Ishikawa (cell line): Measurements from ENCODE around the gene RELT.
A peak's percentile ranks its signal among the peaks of the same experiment; 100 is the strongest.

ENCODE experiments used
- CEBPB ChIP-seq: IDR thresholded peaks from 2 replicates; pipeline ENCODE4 v1.6.1; 2012
- EGR1 ChIP-seq: IDR thresholded peaks from 2 replicates; pipeline ENCODE4 v1.6.1; 2012
- EP300 ChIP-seq: IDR thresholded peaks from 2 replicates; pipeline ENCODE4 v1.6.1; 2012; ENCODE audit warnings: borderline replicate concordance
- FOXM1 ChIP-seq: IDR thresholded peaks from 2 replicates; pipeline ENCODE4 v1.6.1; 2012; ENCODE audit warnings: low read depth, borderline replicate concordance
- NFIC ChIP-seq: IDR thresholded peaks from 2 replicates; pipeline ENCODE4 v1.6.1; 2012
- RAD21 ChIP-seq: IDR thresholded peaks from 2 replicates; pipeline ENCODE4 v1.6.1; 2012; ENCODE audit warnings: low read depth
- TAF1 ChIP-seq: IDR thresholded peaks from 2 replicates; pipeline ENCODE4 v1.6.1; 2012; ENCODE audit warnings: low read depth, mild to moderate bottlenecking
- TCF12 ChIP-seq: IDR thresholded peaks from 2 replicates; pipeline ENCODE4 v1.6.1; 2012; ENCODE audit warnings: low read depth
- YY1 ChIP-seq: IDR thresholded peaks from 2 replicates; pipeline ENCODE4 v1.6.1; 2012; ENCODE audit warnings: low read depth
- ZBTB7A ChIP-seq: IDR thresholded peaks from 2 replicates; pipeline ENCODE4 v1.6.1; 2012; ENCODE audit warnings: low read depth
- TF ChIP-seq, protein P1 (sequence below): IDR thresholded peaks from 2 replicates; pipeline ENCODE4 v1.6.1; 2012
- TF ChIP-seq, protein P2 (sequence below): IDR thresholded peaks from 2 replicates; pipeline ENCODE4 v1.6.1; 2012; ENCODE audit warnings: low read depth, mild to moderate bottlenecking
- TF ChIP-seq, protein P3 (sequence below): IDR thresholded peaks from 2 replicates; pipeline ENCODE4 v1.6.1; 2012

DNA sequence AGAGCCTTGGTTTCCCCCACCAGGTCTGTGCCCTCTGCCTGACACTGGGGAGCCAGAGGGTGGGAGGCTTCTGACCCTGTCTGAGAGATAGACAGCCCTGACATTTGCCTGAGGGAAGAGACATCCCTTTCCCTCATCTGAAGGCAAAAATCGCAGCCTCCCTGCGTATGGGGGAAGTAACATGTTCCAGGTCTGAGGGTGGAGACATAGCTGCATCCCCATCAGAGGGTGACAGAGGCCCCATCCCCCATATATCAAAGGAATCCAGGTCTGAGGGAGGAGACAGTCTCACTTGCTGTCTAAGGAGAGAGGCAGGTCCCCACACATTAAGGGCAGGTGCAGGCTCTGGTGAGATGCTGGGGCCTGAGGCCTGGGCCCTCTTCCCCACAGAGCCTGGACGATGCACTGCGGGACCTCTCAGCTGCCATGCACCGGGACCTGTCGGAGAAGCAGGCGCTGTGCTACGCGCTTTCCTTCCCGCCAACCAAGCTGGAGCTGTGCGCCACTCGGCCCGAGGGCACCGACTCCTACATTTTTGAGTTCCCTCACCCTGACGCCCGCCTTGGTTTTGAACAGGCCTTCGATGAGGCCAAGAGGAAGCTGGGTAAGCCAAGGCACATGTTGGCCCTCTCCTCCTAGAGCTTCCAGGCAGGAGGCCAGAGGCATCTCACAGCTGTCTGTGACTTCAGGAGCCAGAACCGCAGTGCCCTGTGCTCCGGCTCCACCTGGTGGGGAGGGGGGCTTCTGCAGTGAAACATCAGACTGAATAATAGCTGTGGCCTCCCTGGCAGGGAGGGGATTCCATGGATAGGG is 16.1 kb upstream of the RELT start:
- TF ChIP-seq, protein P1, sequence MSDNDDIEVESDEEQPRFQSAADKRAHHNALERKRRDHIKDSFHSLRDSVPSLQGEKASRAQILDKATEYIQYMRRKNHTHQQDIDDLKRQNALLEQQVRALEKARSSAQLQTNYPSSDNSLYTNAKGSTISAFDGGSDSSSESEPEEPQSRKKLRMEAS, result no peak
- TF ChIP-seq TCF12 (no peak), TAF1 (no peak), NFIC (no peak), CEBPB (no peak), YY1 (no peak), EP300 (no peak), RAD21 (peak; percentile 59), ZBTB7A (no peak), FOXM1 (no peak), EGR1 (no peak)
- TF ChIP-seq, protein P2, sequence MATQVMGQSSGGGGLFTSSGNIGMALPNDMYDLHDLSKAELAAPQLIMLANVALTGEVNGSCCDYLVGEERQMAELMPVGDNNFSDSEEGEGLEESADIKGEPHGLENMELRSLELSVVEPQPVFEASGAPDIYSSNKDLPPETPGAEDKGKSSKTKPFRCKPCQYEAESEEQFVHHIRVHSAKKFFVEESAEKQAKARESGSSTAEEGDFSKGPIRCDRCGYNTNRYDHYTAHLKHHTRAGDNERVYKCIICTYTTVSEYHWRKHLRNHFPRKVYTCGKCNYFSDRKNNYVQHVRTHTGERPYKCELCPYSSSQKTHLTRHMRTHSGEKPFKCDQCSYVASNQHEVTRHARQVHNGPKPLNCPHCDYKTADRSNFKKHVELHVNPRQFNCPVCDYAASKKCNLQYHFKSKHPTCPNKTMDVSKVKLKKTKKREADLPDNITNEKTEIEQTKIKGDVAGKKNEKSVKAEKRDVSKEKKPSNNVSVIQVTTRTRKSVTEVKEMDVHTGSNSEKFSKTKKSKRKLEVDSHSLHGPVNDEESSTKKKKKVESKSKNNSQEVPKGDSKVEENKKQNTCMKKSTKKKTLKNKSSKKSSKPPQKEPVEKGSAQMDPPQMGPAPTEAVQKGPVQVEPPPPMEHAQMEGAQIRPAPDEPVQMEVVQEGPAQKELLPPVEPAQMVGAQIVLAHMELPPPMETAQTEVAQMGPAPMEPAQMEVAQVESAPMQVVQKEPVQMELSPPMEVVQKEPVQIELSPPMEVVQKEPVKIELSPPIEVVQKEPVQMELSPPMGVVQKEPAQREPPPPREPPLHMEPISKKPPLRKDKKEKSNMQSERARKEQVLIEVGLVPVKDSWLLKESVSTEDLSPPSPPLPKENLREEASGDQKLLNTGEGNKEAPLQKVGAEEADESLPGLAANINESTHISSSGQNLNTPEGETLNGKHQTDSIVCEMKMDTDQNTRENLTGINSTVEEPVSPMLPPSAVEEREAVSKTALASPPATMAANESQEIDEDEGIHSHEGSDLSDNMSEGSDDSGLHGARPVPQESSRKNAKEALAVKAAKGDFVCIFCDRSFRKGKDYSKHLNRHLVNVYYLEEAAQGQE, result no peak
- TF ChIP-seq, protein P3, sequence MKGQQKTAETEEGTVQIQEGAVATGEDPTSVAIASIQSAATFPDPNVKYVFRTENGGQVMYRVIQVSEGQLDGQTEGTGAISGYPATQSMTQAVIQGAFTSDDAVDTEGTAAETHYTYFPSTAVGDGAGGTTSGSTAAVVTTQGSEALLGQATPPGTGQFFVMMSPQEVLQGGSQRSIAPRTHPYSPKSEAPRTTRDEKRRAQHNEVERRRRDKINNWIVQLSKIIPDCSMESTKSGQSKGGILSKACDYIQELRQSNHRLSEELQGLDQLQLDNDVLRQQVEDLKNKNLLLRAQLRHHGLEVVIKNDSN, result no peak
